H1 (cell line): ENCODE measurements around the gene LUZP1. TPM values are rescaled to one million over a fixed set of nuclear protein-coding genes. Genes with fewer than 3 reads are reported as not detected.

ENCODE experiments used
- CTCF ChIA-PET: fragments of 300-600 bp; sonication (Branson Sonifier 250); formaldehyde crosslinking; loops from one replicate; lab custom pipeline; 2021; ENCODE audit not compliant: partially characterized antibody; lab: Charles Lee
- POLR2A ChIA-PET: fragments of 300-600 bp; sonication (Branson Sonifier 250); formaldehyde crosslinking; loops from one replicate; lab custom pipeline; 2021; ENCODE audit warnings: inconsistent platforms; ENCODE audit not compliant: partially characterized antibody; lab: Charles Lee
- DNase-seq, 2 experiments: peaks; one replicate each; pipeline versions ENCODE4 v3.0.0 to v3.0.0-alpha.2; 2010 to 2022; ENCODE audit warnings: low spot score in 2 of 2, low read depth in 1 of 2, mixed read lengths in 1 of 2
- FAIRE-seq: peaks from 2 replicates; lab custom pipeline; 2011; peaks lifted over from hg19 to GRCh38; lab: Jason Lieb, UNC
- H2AFZ ChIP-seq: 2 replicates; pipeline ENCODE4 v1.8.1; 2012; ENCODE audit warnings: low read length, inconsistent platforms
- H2AK5ac ChIP-seq: 2 replicates; pipeline ENCODE4 v1.6.1; 2013; ENCODE audit warnings: low read depth, low read length
- H2BK120ac ChIP-seq: replicated peaks from 2 replicates; pipeline ENCODE3; 2013; ENCODE audit warnings: low read depth, low read length, inconsistent platforms
- H2BK12ac ChIP-seq: 2 replicates; pipeline ENCODE4 v1.6.1; 2013; ENCODE audit warnings: low read depth, low read length
- H2BK15ac ChIP-seq: 2 replicates; pipeline ENCODE4 v1.6.1; 2013; ENCODE audit warnings: low read length
- H2BK20ac ChIP-seq: 2 replicates; pipeline ENCODE4 v1.6.1; 2013; ENCODE audit warnings: low read length
- H2BK5ac ChIP-seq: 2 replicates; pipeline ENCODE4 v1.6.1; 2013; ENCODE audit warnings: low read depth, low read length
- H3K14ac ChIP-seq: 2 replicates; pipeline ENCODE4 v1.6.1; 2013; ENCODE audit warnings: inconsistent platforms; ENCODE audit not compliant: insufficient read length
- H3K18ac ChIP-seq: 2 replicates; pipeline ENCODE4 v1.6.1; 2013; ENCODE audit warnings: low read length; ENCODE audit errors: extremely low read depth
- H3K23ac ChIP-seq: 2 replicates; pipeline ENCODE4 v1.6.1; 2013; ENCODE audit warnings: inconsistent platforms; ENCODE audit not compliant: insufficient read length
- H3K23me2 ChIP-seq: 2 replicates; pipeline ENCODE4 v1.6.1; 2013; ENCODE audit warnings: low read depth, low read length
- H3K27ac ChIP-seq: 2 replicates; pipeline ENCODE4 v1.6.1; 2011; ENCODE audit warnings: low read depth, low read length, inconsistent platforms
- H3K27me3 ChIP-seq, 4 experiments: replicated peaks in 1 of 4; 1 replicate in 1 of 4; 2 replicates in 3 of 4; pipeline versions ENCODE4 v1.6.1 to v1.8.1; 2011 to 2013; ENCODE audit warnings: low read length in 3 of 4, mild to moderate bottlenecking in 3 of 4, inconsistent platforms in 2 of 4, mixed read lengths in 2 of 4, moderate library complexity in 1 of 4; ENCODE audit not compliant: control insufficient read depth in 3 of 4, insufficient read depth in 3 of 4; ENCODE audit errors: extremely low read depth in 1 of 4
- H3K36me3 ChIP-seq, 4 experiments: 2 replicates each; pipeline versions ENCODE4 v1.6.1 to v1.8.1; 2011 to 2013; ENCODE audit warnings: mild to moderate bottlenecking in 4 of 4, low read length in 3 of 4, moderate library complexity in 2 of 4, control low read depth in 1 of 4, inconsistent platforms in 1 of 4; ENCODE audit not compliant: insufficient read depth in 4 of 4, control insufficient read depth in 2 of 4
- H3K4ac ChIP-seq: replicated peaks from 2 replicates; pipeline ENCODE3; 2013; ENCODE audit warnings: low read length, low read depth, mixed read lengths, inconsistent platforms; ENCODE audit not compliant: insufficient read length
- H3K4me1 ChIP-seq, 4 experiments: replicated peaks in 1 of 4; 1 replicate in 1 of 4; 2 replicates in 3 of 4; pipeline versions ENCODE4 v1.6.1 to v1.8.1; 2011 to 2013; ENCODE audit warnings: low read length in 3 of 4, inconsistent platforms in 2 of 4, mixed read lengths in 1 of 4; ENCODE audit not compliant: insufficient read depth in 4 of 4, control insufficient read depth in 3 of 4
- H3K4me2 ChIP-seq, 2 experiments: 2 replicates each; pipeline versions ENCODE4 v1.6.1 to v1.8.1; 2011 to 2013; ENCODE audit warnings: low read depth in 2 of 2, low read length in 2 of 2, control low read depth in 1 of 2, inconsistent platforms in 1 of 2, mild to moderate bottlenecking in 1 of 2; ENCODE audit not compliant: insufficient read depth in 1 of 2
- H3K4me3 ChIP-seq, 4 experiments: fragments of 200-600, 300-600 bp in 1 of 4; sonication (generic), shearing (Covaris generic), sonication (Bioruptor Twin) in 1 of 4; 2 replicates each; pipeline versions ENCODE4 v1.5.1 to v1.8.1; 2011 to 2016; ENCODE audit warnings: low read length in 4 of 4, low read depth in 3 of 4, control low read depth in 2 of 4, inconsistent platforms in 2 of 4, mild to moderate bottlenecking in 2 of 4, mixed read lengths in 1 of 4, moderate library complexity in 1 of 4; ENCODE audit not compliant: insufficient read depth in 2 of 4; ENCODE audit errors: extremely low read depth in 1 of 4
- H3K56ac ChIP-seq: replicated peaks from 2 replicates; pipeline ENCODE3; 2013; ENCODE audit warnings: low read depth, mild to moderate bottlenecking, mixed read lengths, low read length, inconsistent platforms; ENCODE audit not compliant: insufficient read length
- H3K79me1 ChIP-seq: 2 replicates; pipeline ENCODE4 v1.6.1; 2013; ENCODE audit warnings: low read depth, low read length, control low read depth
- H3K79me2 ChIP-seq, 2 experiments: 2 replicates each; pipeline versions ENCODE4 v1.6.1 to v1.8.1; 2012 to 2013; ENCODE audit warnings: low read length in 2 of 2, mild to moderate bottlenecking in 2 of 2, inconsistent platforms in 1 of 2; ENCODE audit not compliant: insufficient read depth in 2 of 2, control insufficient read depth in 1 of 2
- H3K9ac ChIP-seq, 4 experiments: replicated peaks in 1 of 4; 1 replicate in 1 of 4; 2 replicates in 3 of 4; pipeline versions ENCODE4 v1.6.1 to v1.8.1; 2011 to 2013; ENCODE audit warnings: low read depth in 3 of 4, low read length in 3 of 4, control low read depth in 2 of 4, mild to moderate bottlenecking in 2 of 4, moderate library complexity in 2 of 4, inconsistent platforms in 1 of 4; ENCODE audit errors: extremely low read depth in 1 of 4
- H3K9me3 ChIP-seq, 2 experiments: 2 replicates each; pipeline versions ENCODE4 v1.6.1 to v1.8.1; 2012 to 2013; ENCODE audit warnings: mild to moderate bottlenecking in 2 of 2, moderate library complexity in 2 of 2, control low read depth in 1 of 2, inconsistent platforms in 1 of 2, low read depth in 1 of 2, low read length in 1 of 2, mixed read lengths in 1 of 2; ENCODE audit not compliant: insufficient read depth in 2 of 2
- H4K20me1 ChIP-seq, 2 experiments: replicated peaks in 1 of 2; 2 replicates each; pipeline versions ENCODE3 to v1.8.1; 2011 to 2013; ENCODE audit warnings: inconsistent platforms in 2 of 2, low read length in 2 of 2, mild to moderate bottlenecking in 1 of 2; ENCODE audit not compliant: insufficient read depth in 2 of 2, control insufficient read depth in 1 of 2
- H4K5ac ChIP-seq: 2 replicates; pipeline ENCODE4 v1.6.1; 2013; ENCODE audit warnings: low read length, low read depth, mixed read lengths, inconsistent platforms; ENCODE audit not compliant: insufficient read length
- H4K8ac ChIP-seq: 2 replicates; pipeline ENCODE4 v1.8.0; 2013; ENCODE audit warnings: mild to moderate bottlenecking, moderate library complexity, low read length, inconsistent platforms; ENCODE audit not compliant: insufficient read depth; ENCODE audit errors: extremely low read depth
- H4K91ac ChIP-seq: replicated peaks from 2 replicates; pipeline ENCODE3; 2013; ENCODE audit warnings: low read length, mixed read lengths, inconsistent platforms; ENCODE audit not compliant: insufficient read length
- ATF2 ChIP-seq: IDR thresholded peaks from 2 replicates; pipeline ENCODE4 v1.6.1; 2012; ENCODE audit warnings: low read length, inconsistent platforms
- EZH2 ChIP-seq: fragments of 200-600 bp; sonication (generic); IDR thresholded peaks from 2 replicates; pipeline ENCODE4 v1.7.1; 2012; ENCODE audit warnings: low read depth, mild to moderate bottlenecking, moderate library complexity, low read length, inconsistent platforms; ENCODE audit not compliant: severe bottlenecking
- HDAC6 ChIP-seq: IDR thresholded peaks from one replicate; pipeline ENCODE4 v1.7.1; 2012; ENCODE audit warnings: low read depth, mild to moderate bottlenecking, inconsistent platforms, low read length, moderate library complexity
- KDM4A ChIP-seq: IDR thresholded peaks from one replicate; pipeline ENCODE4 v1.7.1; 2012; ENCODE audit warnings: low read depth, mild to moderate bottlenecking, moderate library complexity, low read length, inconsistent platforms; ENCODE audit not compliant: severe bottlenecking
- KDM5A ChIP-seq: fragments of 200-600 bp; IDR thresholded peaks from 2 replicates; pipeline ENCODE4 v1.7.1; 2012; ENCODE audit warnings: mild to moderate bottlenecking, low read length, inconsistent platforms, mixed read lengths
- NRF1 ChIP-seq: IDR thresholded peaks from 2 replicates; pipeline ENCODE4 v1.6.1; 2011; ENCODE audit warnings: mild to moderate bottlenecking, low read depth, low read length, improper control_type of control experiment
- RBBP5 ChIP-seq: IDR thresholded peaks from 2 replicates; pipeline ENCODE4 v1.7.1; 2012; ENCODE audit warnings: low read depth, mild to moderate bottlenecking, inconsistent platforms, low read length, moderate library complexity, borderline replicate concordance
- SIX5 ChIP-seq: IDR thresholded peaks from 2 replicates; pipeline ENCODE4 v1.6.1; 2011; ENCODE audit warnings: mild to moderate bottlenecking, low read depth, low read length
- TAF7 ChIP-seq: optimal IDR thresholded peaks from 2 replicates; pipeline ENCODE3; 2011; ENCODE audit warnings: low read depth, mild to moderate bottlenecking, inconsistent platforms, low read length, moderate library complexity, borderline replicate concordance
- ZNF274 ChIP-seq: IDR thresholded peaks from 2 replicates; pipeline ENCODE4 v1.7.0; 2012; ENCODE audit warnings: low read length, borderline replicate concordance; ENCODE audit errors: extremely low read depth
- WGBS, 2 experiments: shearing (Covaris generic) in 1 of 2; methylation state at CpG; one replicate each; pipeline versions ENCODE4 v1.1.6 to v1.1.7; 2013 to 2015; ENCODE audit warnings: low lambda C conversion rate in 2 of 2, mixed read lengths in 2 of 2, inconsistent platforms in 1 of 2, low coverage in 1 of 2, missing lambda C conversion rate in 1 of 2; ENCODE audit not compliant: insufficient replicate concordance in 2 of 2, insufficient coverage in 1 of 2, insufficient read length in 1 of 2; ENCODE audit errors: extremely low coverage in 1 of 2, missing lambda C conversion rate in 1 of 2; 5-methylcytosine and 5-hydroxymethylcytosine counted together
- polyA plus RNA-seq, 7 experiments: library from polyadenylated mRNA; depleted of rRNA in 3 of 7; stranded (reverse) in 5 of 7; unstranded in 2 of 7; fragments of >200 nt in 5 of 7; fragments of 200-250 nt in 2 of 7; gene quantifications; 1 replicate in 5 of 7; 2 replicates in 1 of 7; 4 replicates in 1 of 7; pipeline versions ENCODE4 v1.2.1 to v1.2.3, GENCODE V29; 2011 to 2013; ENCODE audit warnings: missing spikeins in 2 of 7, mixed read lengths in 2 of 7
- total RNA-seq: library from RNA; stranded (reverse); fragmentation: NEBNext Ultra II Directional; extraction: Animal tissue kit (Norgen Biotek cat#: 25700); gene quantifications from 2 replicates; pipeline ENCODE4 v1.2.1, GENCODE V29; 2021
- TF ChIP-seq, protein P1 (sequence below): IDR thresholded peaks from 2 replicates; pipeline ENCODE4 v1.6.1; 2011; ENCODE audit warnings: low read depth, mild to moderate bottlenecking, low read length; ENCODE audit not compliant: insufficient read depth

The LUZP1 gene
- total and polyA plus RNA-seq, 2 of the 8 experiments (the other 6 are each of a cell fraction or from before 2014, with no cell fraction given): 14.0 to 60.5 TPM

DNA sequence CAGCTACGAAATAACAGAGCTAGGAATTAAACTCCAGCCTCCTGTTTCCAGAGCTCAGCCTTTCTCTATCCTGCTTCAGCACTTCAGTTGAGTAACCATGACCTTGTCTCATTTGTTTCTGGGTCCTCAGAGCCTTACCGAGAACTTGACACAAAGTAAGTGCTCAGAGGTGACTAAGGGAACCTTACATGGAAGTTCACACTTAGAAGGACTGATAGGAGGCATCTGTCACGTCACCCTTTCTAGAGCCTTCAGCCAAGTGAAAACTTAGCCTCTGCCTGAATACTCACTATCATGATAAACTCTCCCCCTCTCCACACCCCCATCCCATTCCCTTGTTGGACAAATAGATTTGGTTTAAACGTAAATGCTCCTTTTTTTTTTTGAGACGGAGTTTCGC lies 9.8 kb upstream of the LUZP1 start:
- Histone ChIP-seq H2BK120ac (no peak overlapping the region), H3K27ac (no peak overlapping the region), H3K4ac (no peak overlapping the region), H3K56ac (no peak overlapping the region), H3K27me3 (peaks cover 2 to 28% (median 16%) of the 10 kb centered on the region in 4 experiments), H3K9me3 (no peaks in the 10 kb centered on the region), H2BK5ac (no peak overlapping the region), H2AK5ac (no peak overlapping the region), H3K4me2 (peak overlapping the region; percentile 72 to 95; a peak in 3 of 4 replicates), H3K23ac (no peak overlapping the region), H2BK12ac (no peak overlapping the region), H3K9ac (no peak overlapping the region), H4K5ac (no peak overlapping the region), H3K14ac (no peak overlapping the region), H2BK20ac (no peak overlapping the region), H3K4me1 (peaks cover 0 to 3% (median 0%) of the 10 kb centered on the region in 4 experiments; a peak in 3 of 7 replicates), H4K91ac (no peak overlapping the region), H3K4me3 (peak overlapping the region in 1 of 4 experiments; percentile 66; a peak in 2 of 8 replicates), H3K23me2 (peaks cover 6% of the 10 kb centered on the region), H3K79me2 (no peaks in the 10 kb centered on the region), H3K79me1 (no peaks in the 10 kb centered on the region), H3K36me3 (no peaks in the 10 kb centered on the region), H2AFZ (no peak overlapping the region), H4K8ac (no peak overlapping the region), H2BK15ac (no peak overlapping the region), H4K20me1 (peaks cover 0 to 4% of the 10 kb centered on the region in 2 experiments), H3K18ac (no peak overlapping the region)
- FAIRE-seq (no peak), DNase-seq (no peak)
- POLR2A ChIA-PET: interaction anchor here (3.6 kb wide), 1 partner anchor 11 kb away, joined by 37 read pairs; the partner anchor contains the start of gene LUZP1
- WGBS, 2 experiments: 91% methylated on average over 6 of the region's 6 CpGs; no CpG with 5 or more reads in 1 of the 2 experiments
- CTCF ChIA-PET: interaction anchor here (0.9 to 27.4 kb wide), 8 partner anchors 9 to 215 kb away, joined by 3 to 705 read pairs (median 4); no protein-coding TSS in a partner anchor
- TF ChIP-seq SIX5: no peak
- no peak for TF ChIP-seq NRF1
- no peak for TF ChIP-seq TAF7
- no peak for TF ChIP-seq KDM4A
- TF ChIP-seq, protein P1, sequence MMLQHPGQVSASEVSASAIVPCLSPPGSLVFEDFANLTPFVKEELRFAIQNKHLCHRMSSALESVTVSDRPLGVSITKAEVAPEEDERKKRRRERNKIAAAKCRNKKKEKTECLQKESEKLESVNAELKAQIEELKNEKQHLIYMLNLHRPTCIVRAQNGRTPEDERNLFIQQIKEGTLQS: no peak
- TF ChIP-seq EZH2: no peak
- TF ChIP-seq RBBP5: no peak
- TF ChIP-seq KDM5A: no peak
- TF ChIP-seq HDAC6: no peak
- TF ChIP-seq ATF2: no peak
- TF ChIP-seq ZNF274: no peak
